Activated effector memory CD4-positive, alpha-beta T cell treated with anti-CD3 and anti-CD28 coated beads, Interleukin-2, amount 50 U/mL, for 16 hours (primary cell): ENCODE data around the gene RGSL1.
A peak's percentile ranks its signal among the peaks of the same experiment; 100 is the strongest.

Experiments used
- DNase-seq: peaks from one replicate; pipeline ENCODE4 v3.0.0-alpha.2; 2020

Gene RGSL1

DNA sequence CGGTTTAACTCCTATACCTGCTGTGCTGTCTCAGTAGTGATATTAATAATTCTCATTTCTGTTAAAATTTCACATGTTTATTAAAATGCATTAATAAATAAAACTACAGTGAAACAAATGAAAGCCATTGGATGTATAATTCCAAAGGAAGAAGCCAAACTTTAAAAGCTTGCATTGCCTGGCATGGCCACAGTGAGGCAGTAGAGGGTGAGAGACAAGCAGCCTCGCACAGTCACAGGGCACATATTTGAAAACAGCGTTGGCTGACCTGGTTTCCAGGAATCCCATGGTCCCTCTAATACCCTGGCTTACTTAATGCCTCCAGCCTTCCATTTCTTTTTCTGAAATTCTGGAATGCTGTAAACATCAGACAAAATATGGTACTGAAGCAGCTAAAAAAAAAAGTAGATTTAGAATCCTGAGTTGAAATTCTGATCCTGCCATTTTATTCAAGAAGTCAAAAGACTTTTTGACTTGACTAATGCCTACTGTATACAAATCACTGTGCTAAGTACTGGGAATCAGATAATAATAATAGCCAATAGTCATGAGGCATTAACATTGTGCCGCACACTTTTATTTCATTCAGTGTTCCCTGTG is 145.8 kb downstream of the RGSL1 start:
- peak; percentile 86 for DNase-seq

DNA sequence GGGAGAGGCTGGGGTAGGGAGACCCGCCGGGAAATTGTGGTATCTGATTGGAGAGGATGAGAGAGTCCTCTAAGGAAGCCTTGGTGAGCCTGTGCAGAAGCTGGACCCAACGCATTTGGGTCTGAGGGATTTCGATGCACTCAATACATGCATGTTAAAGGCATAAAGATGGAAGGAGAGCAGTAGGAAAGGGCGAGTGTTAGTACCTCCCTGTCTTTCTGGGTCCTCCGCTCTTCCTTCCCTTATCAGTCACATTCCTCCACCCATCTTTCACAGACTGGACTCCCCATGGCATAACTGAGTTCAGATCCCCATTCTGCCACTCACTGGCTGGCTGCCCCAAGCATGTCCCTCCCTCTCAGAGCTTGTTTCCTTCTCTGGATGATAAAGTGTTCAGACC is 147.0 kb downstream of the RGSL1 start:
- no peak for DNase-seq

DNA sequence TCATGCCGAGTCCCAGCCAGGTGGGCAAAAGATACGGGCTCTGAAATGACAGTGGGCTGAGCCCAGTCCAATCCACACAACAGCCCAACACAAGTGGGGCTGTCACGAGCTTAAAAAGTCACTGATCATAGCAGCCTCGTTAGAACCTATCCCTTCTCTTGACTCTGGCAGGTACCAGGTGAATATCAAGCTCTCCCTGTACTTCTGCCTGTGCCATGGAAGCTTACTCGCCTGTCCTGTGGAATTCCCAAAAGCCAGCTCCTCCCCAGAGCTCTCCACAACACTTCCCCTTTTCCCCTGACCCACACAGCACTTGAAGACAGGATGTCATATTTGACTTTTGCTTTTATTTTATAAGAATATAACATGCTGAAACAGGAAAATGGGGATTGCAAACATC is 148.3 kb downstream of the RGSL1 start:
- DNase-seq = no peak

DNA sequence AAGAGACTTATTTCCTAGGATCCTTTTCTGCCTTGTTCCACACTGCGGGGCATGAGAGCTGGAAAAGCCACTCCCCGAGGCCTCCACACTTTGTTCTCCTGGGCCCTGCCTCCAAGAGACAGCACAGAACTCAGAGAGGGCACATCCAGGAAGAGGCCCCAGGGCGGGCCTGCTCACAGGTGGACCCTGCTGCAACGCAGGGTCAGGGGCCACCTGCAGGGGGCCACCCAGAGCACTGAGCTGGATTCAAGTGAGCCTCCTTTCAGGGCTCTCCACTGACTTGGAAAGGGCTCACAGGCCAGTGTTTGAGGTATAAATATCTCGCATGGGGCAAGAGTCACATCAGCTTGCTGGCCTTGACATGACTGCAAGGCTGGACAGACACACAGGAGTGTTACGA is 149.4 kb downstream of the RGSL1 start:
- DNase-seq = no peak

DNA sequence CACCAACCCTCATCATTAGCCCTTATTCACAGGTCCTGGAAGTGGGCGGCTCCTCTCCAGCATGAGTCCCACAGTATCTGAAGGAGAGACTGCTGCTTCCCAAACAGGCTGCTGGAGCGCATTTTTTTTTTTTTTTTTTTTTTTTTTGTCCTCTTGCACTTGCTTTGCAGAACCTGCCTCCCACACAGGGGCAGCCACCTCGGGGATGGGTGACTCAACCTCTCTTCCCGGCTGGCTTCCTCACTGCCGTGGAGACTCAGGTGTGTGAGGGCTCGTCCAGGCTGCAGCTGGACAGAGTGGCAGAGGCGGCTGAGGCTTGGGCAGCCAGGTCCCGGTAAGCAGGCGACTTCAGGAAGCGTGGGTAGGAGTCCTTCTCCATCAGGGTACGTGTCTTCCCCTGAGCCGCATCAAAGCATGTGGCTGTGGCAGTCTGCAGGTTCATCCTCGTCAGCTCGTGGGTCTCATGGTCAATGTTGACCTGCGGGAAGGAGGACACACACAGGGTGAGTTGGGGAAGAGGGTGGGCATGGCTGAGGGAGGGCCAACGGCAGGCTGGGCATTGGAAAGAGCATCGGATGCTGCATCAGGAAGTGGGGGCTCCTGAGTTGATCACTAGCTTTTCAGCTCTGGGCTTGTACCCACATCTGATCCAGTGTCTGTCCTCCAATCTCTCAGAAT is 150.2 kb downstream of the RGSL1 start:
- DNase-seq = no peak

DNA sequence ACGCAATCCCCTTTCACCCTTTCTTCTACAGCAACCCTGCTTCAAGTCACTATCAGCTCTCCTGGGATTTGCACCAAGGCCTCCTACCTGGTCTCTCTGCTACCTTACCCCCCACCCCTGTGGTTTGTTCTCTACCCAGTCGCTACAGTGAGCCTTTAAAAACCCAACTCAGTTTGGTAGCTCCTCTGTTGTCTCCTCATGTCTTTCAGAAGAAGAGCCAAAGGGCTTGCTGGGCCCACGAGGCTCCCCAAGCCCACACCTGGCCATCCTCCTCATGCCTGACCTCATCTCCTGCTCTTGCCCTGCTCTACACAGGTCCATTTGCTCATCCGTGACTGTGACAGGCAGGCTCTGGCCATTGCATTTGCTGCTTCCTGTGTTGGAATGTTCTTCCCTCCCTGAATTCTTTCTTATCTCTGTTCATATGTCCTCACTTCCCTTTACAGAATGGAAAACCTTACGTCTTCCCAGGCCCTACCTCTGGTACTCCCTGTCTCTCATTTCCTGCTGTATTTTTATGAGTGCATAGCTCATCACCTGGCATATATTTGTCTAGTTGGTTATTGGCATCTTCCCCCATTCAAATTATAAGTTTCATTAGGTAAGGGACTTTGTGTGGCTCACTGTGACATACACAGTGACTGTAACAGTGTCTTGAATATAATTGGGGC is 150.9 kb downstream of the RGSL1 start:
- DNase-seq = no peak

DNA sequence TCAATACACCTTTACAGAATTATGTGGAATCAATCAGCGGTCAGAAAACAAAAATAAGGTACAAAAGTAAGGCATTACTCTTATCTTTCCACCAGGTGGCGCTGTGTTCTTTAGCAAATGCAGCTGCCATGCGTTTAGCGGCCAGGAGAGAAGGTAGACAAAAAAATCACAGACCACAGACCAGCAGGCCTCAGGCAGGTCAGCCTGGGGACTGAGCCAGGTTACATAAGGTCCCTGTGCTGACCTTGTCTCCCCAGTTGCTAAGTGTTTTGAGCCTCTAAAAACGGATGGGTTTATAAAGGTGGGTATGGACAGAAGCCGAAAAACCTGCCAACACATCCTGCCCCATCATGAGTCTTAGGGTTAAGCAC is 151.5 kb downstream of the RGSL1 start:
- peak; percentile 85 for DNase-seq

DNA sequence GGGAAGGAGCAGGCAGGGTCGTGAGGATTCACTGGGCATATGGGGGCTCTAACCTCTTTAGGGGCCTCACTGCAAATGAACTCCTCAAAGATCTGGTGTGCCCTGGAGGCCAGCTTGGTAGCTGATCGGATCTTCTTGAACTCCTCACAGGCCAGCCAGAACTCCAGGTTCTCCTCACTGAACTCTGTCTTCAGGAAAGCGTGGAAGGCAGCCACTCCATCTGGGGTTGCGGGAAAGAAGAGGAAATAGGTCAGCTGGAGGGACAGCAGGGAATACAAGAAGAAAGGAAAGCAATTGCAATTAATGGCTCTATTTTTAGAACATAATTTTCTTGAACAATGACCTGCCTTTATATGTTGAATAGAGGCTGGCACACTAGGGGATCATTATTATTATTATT is 152.0 kb downstream of the RGSL1 start:
- DNase-seq = no peak

DNA sequence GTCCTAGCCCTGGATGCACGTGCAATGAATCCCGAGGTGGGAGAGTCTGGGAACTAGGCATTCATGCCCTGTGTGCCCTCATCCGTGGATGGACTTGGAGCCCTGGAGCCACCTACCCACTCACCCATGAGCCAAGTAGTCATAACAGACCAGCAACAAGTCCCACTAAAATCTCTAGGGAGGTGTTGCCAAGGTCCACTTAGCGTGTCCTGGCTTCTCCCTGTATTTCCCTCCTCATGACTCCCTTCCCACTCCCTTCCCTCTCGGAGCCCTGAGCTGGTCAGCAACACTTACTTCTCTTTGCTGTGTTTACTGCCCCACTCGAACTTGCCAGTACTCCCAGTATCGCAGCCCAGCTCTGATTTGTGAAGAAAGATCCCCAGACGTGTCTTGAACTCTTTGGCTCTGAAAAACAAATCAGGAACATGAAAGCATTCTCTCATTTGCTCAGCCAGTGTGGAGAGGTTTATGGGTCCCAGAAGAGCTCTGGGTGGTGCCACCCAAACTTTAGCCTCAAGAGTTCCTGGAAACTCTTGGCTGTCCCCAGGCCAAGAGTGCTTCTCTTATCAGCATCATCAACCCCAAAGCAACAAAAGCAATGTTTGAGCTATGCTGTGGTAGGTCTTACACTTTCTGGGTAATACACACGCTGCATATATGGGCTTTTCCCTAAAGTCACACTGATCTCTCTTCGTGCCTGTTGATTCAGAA is 153.1 kb downstream of the RGSL1 start:
- DNase-seq = no peak

DNA sequence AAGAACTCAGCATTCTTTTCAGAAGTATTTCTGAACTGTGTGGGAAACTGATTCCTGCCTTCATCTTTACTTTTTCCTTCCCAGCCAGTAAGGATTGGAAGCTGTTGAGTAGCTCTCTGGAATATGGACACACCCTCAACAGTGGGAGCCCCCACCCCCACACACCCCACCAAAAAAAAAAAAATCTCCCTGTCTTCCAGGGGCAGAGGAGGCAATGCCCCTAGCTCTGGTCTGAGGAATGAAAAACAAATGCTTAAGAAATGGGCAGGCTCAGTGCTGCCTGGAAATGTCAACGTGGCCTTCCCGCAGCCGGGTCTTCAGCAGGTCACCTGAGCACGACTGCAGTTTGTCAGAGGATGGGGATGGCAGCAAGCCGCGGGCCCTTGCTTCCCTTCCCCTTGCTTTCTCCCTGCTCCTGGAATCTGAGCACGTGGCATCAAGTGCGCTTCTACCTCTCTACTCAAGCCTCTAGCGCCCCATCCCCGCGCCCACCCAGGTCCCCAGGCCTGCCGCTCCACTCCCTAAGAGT is 153.8 kb downstream of the RGSL1 start:
- DNase-seq = peak; percentile 67

DNA sequence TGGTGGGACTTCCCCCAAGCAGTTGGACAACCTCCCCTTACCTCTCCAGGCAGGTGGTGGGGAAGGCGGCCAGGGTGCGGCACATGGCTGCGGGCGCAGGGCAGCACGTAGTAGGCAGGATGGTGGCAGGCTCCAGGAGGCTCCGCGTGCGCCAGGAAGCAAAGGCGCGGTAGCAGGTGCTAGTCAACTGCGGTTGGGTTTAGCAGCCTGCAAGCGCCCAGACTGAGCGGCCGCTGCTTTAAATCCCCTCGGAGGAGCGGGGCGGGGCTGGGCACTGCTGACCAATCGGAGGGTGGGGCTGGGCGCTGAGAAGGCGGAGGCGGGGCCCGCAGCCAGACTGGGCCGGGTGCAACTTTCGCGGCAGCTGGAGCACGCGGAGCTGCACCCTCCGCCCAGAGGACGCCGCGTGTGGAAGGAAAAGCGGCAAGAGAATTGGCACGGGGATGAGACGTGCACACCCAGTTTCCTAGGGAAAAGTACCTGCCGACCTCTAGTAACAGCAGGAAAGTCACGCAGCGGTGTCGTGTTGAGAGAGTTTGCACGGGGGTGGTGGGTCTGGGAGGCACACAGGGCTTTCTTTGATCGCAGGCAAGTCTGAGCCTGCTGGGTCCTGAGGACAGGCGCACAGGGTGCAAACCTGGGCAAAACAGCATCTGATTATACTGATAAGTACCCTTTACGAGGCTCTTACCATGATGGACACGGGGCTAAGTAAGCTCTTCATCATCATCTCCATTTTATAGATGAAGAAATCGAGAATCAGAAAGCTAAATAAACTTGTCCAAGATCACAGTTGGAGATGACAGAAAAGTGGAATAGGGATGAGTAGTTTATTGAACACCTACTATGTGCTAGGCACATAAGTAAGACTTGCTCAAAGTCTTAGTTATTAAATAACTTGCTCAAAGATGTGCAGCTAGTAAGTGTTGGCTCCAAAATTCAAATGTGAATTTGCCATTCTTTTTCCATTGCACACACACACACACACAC is 154.5 kb downstream of the RGSL1 start, which contains the start of gene RGS16:
TSS of gene RGS16 (minus strand) at position 215 of the 990 bp plus-strand sequence. CDS start at position 85, 130 bp downstream.
- peak; percentile 96 for DNase-seq

DNA sequence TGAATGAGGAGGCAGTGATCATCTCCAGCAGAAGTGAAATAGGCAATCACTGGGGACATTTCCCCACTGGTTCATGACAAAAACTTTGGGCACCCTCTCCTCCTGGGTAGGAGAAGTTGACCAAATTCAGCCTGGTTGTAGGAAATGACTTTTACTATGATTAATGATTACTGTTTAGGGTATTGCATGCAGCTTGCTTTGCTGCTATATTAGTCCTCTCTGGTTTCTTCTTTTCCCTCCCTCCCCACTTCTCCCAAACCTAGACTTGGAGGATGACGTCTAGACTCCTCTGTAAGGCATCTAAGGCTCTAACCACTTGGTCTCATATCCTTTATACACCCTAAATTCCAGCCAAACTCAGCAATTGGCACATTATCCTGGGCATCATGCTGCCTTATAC is 157.6 kb downstream of the RGSL1 start:
- DNase-seq = no peak

DNA sequence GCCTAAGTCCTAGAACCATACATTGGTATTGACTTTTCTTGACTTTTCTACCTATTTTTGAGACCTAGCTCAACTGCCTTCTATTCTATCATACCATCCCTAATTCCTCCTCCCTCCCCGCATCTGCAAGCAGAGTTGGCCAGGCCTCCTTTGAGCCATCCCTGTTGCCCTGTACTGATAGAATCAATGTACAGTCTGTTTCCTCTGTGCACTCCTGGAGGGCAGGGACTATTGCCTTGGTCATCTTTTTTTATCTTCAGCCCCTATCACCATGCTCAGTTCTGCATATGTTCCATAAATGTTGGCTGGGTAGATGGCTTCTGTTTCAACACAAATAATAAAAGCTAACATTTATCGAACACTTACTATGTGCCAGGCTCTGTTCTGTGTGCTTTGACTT is 158.3 kb downstream of the RGSL1 start:
- DNase-seq = no peak

DNA sequence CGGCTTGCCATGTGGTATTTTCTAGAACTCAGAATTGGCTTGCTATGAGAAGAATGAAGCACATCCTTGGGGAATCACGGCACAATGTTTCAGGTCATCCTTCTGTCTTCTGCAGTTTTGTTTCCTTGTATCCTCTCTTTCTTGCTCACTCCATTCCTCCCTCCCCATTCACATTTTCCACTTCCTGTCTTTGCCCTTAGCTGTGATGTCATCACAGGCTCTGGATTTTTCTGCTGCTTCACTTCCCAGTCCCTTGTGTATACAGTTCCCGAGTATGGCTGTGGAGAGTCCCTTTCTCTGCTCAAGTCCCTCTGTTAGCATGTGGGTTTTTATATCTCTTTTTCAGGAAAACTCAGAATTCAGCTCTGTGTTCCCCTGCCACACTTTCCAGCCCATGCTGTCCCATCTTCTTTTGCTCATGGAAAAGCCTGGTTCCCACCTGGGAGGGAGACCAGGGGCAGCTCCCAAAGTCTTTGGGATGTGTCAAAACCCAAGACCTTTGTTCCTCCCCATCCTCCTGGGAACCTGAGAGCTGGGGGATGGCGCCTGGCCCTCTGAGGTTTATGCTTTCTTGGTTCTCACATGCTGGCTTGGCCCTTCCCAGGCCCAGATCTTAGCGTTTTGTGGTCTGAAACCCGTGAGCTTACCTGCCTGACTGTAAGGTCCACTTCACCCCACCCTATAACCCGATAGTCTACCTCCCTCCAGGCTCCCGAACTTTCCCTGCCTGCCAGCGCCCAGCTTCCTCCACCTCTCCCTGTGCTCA is 159.1 kb downstream of the RGSL1 start:
- no peak for DNase-seq
